Endothelial cell of umbilical vein (primary cell): ENCODE data around the gene KCTD1. TPM values are rescaled to one million over a fixed set of nuclear protein-coding genes. Genes with fewer than 3 reads are reported as not detected.

Source experiments
- BruUV-seq: library from RNA; stranded (reverse); fragments of 400-500 nt; replicated peaks from 2 replicates; lab custom pipeline; 2021; lab: Mats Ljungman, UMichigan
- CTCF ChIA-PET: fragments of 300-600, 350-600 bp; sonication (Branson Sonifier 250); formaldehyde crosslinking; loops from one replicate; lab custom pipeline; 2021; ENCODE audit warnings: antibody characterized with exemption, inconsistent platforms; lab: Charles Lee
- POLR2A ChIA-PET: fragments of 300-600, 350-600 bp; sonication (Branson Sonifier 250); formaldehyde crosslinking; loops from one replicate; lab custom pipeline; 2021; ENCODE audit warnings: antibody characterized with exemption, inconsistent platforms; lab: Charles Lee
- DNase-seq: peaks from one replicate; pipeline ENCODE4 v3.0.0-alpha.2; 2011; ENCODE audit warnings: low read depth, low spot score
- FAIRE-seq: peaks from 2 replicates; lab custom pipeline; 2011; peaks lifted over from hg19 to GRCh38; lab: Jason Lieb, UNC
- H2AFZ ChIP-seq: 2 replicates; pipeline ENCODE4 v1.6.0; 2012; ENCODE audit warnings: low read depth, low read length, control low read depth, inconsistent platforms
- H3K27ac ChIP-seq: 2 replicates; pipeline ENCODE4 v1.5.1; 2011; ENCODE audit warnings: low read depth, mild to moderate bottlenecking, control low read depth, low read length, moderate library complexity; ENCODE audit not compliant: insufficient read depth
- H3K27me3 ChIP-seq, 2 experiments: 2 replicates each; pipeline versions ENCODE4 v1.6.0 to v1.6.1; 2011; ENCODE audit warnings: low read length in 2 of 2, mixed read lengths in 1 of 2; ENCODE audit not compliant: control insufficient read depth in 2 of 2, insufficient read depth in 2 of 2
- H3K36me3 ChIP-seq, 2 experiments: 2 replicates in 1 of 2; 3 replicates in 1 of 2; pipeline ENCODE4 v1.5.1; 2011; ENCODE audit warnings: low read length in 2 of 2, mild to moderate bottlenecking in 1 of 2, moderate library complexity in 1 of 2; ENCODE audit not compliant: control insufficient read depth in 2 of 2, insufficient read depth in 2 of 2; ENCODE audit errors: extremely low read depth in 1 of 2
- H3K4me1 ChIP-seq: 3 replicates; pipeline ENCODE4 v1.5.1; 2011; ENCODE audit warnings: mild to moderate bottlenecking, low read length; ENCODE audit not compliant: control insufficient read depth, insufficient read depth; ENCODE audit errors: extremely low read depth
- H3K4me2 ChIP-seq: 2 replicates; pipeline ENCODE4 v1.6.1; 2011; ENCODE audit warnings: low read length, control low read depth, mixed read lengths; ENCODE audit not compliant: insufficient read depth
- H3K4me3 ChIP-seq, 3 experiments: fragments of 200-600 bp in 1 of 3; sonication (generic), shearing (Covaris generic) in 1 of 3; replicated peaks in 1 of 3; 2 replicates each; pipeline ENCODE4 v1.5.1; 2011 to 2016; ENCODE audit warnings: control low read depth in 3 of 3, low read length in 3 of 3, mild to moderate bottlenecking in 2 of 3, inconsistent platforms in 1 of 3, low read depth in 1 of 3, moderate library complexity in 1 of 3; ENCODE audit not compliant: insufficient read depth in 1 of 3
- H3K79me2 ChIP-seq: 2 replicates; pipeline ENCODE4 v1.6.0; 2012; ENCODE audit warnings: low read length, inconsistent platforms; ENCODE audit not compliant: control insufficient read depth, insufficient read depth
- H3K9ac ChIP-seq: replicated peaks from 2 replicates; pipeline ENCODE3; 2011; ENCODE audit warnings: low read length, control low read depth; ENCODE audit not compliant: insufficient read depth; ENCODE audit errors: extremely low read depth
- H3K9me1 ChIP-seq: replicated peaks from 3 replicates; pipeline ENCODE4 v1.6.0; 2011; ENCODE audit warnings: mild to moderate bottlenecking, low read length; ENCODE audit not compliant: control insufficient read depth, insufficient read depth; ENCODE audit errors: extremely low read depth
- H3K9me3 ChIP-seq: replicated peaks from 2 replicates; pipeline ENCODE4 v1.5.1; 2012; ENCODE audit warnings: low read length, inconsistent platforms; ENCODE audit not compliant: control insufficient read depth, insufficient read depth
- H4K20me1 ChIP-seq: replicated peaks from 2 replicates; pipeline ENCODE3; 2011; ENCODE audit warnings: mild to moderate bottlenecking, low read length; ENCODE audit not compliant: control insufficient read depth, insufficient read depth; ENCODE audit errors: extremely low read depth
- CTCF ChIP-seq, 2 donors: IDR thresholded peaks; 1 replicate in 1 of 2; 2 replicates in 1 of 2; pipeline ENCODE4 v1.5.1; 2011; ENCODE audit warnings: low read length in 2 of 2, mild to moderate bottlenecking in 2 of 2, moderate library complexity in 2 of 2, control low read depth in 1 of 2, inconsistent platforms in 1 of 2, low read depth in 1 of 2; ENCODE audit not compliant: insufficient read depth in 1 of 2; ENCODE audit errors: extremely low read depth in 1 of 2
- EZH2 ChIP-seq: IDR thresholded peaks from 2 replicates; pipeline ENCODE4 v1.6.1; 2012; ENCODE audit warnings: borderline replicate concordance, low read depth, mild to moderate bottlenecking, moderate library complexity, low read length, inconsistent platforms; ENCODE audit not compliant: severe bottlenecking
- FOS ChIP-seq: IDR thresholded peaks from 2 replicates; pipeline ENCODE4 v1.6.1; 2011; ENCODE audit warnings: mild to moderate bottlenecking, low read length, moderate library complexity, borderline replicate concordance; ENCODE audit not compliant: insufficient read depth
- JUN ChIP-seq: IDR thresholded peaks from 2 replicates; pipeline ENCODE4 v1.6.1; 2011; ENCODE audit warnings: borderline replicate concordance, low read depth; ENCODE audit not compliant: insufficient read length, insufficient read depth
- POLR2A ChIP-seq: IDR thresholded peaks from 2 replicates; pipeline ENCODE4 v1.6.1; 2012; ENCODE audit warnings: low read depth, mild to moderate bottlenecking, control low read depth, low read length
- dilution Hi-C: fragments of 300-500 bp; cut with MboI; formaldehyde crosslinking; loops from one replicate; pipeline ENCODE4 v1.15.0; 2019; ENCODE audit warnings: low sequenced_read_pairs; ENCODE audit not compliant: extremely low pct_ligation_motif_present
- intact Hi-C: fragments of 100-400 bp; cut with micrococcal nuclease; formaldehyde crosslinking; loops from one replicate; pipeline ENCODE4 v1.10.0; 2022
- microRNA-seq: library from miRNA; unstranded; fragments of <30 nt; microRNA quantifications from one replicate; pipeline ENCODE4 v1.2.0, GENCODE V29; 2021; ENCODE audit warnings: borderline number of aligned reads, borderline replicate concordance
- polyA plus RNA-seq, 4 experiments: library from polyadenylated mRNA; depleted of rRNA in 3 of 4; stranded (reverse) in 3 of 4; unstranded in 1 of 4; fragments of >200 nt; gene quantifications; 2 replicates each; pipeline versions ENCODE4 v1.2.1 to v1.2.3, GENCODE V29; 2011 to 2012; ENCODE audit warnings: missing spikeins in 1 of 4
- small RNA-seq: library from RNA; depleted of rRNA; stranded (forward); fragments of <200 nt; gene quantifications from one replicate; pipeline ENCODE3, GENCODE V24; 2012; ENCODE audit warnings: low replicate concordance, low read depth; ENCODE audit not compliant: insufficient read depth, insufficient read length
- total RNA-seq: library from RNA; stranded (reverse); gene quantifications from 2 replicates; pipeline ENCODE4 v1.2.3, GENCODE V29; 2021

The KCTD1 gene
- total and polyA plus RNA-seq, 2 donors (not counting 3 experiments of a cell fraction or from before 2014, with no cell fraction given) = 6.1 to 12.1 TPM

- POLR2A ChIA-PET = interaction anchor here (0.5 kb wide), 1 partner anchor 145 kb away, joined by 3 read pairs; no protein-coding TSS in a partner anchor
- peak; percentile 46 for DNase-seq
- no peaks in the 10 kb centered on the region for H3K36me3 ChIP-seq
- H3K27ac ChIP-seq = no peak overlapping the region
- no peak overlapping the region for H3K4me3 ChIP-seq
- no peaks in the 10 kb centered on the region for H3K9me1 ChIP-seq
- TF ChIP-seq JUN (no peak), CTCF (IDR thresholded peaks at IDR 0.05; ENCODE audit: extremely low read depth in 1 of 2, insufficient read depth in 1 of 2, low read depth in 1 of 2, low read length in 2 of 2) (peak; percentile 35 to 53), POLR2A (no peak), EZH2 (no peak), FOS (no peak)
- no peak overlapping the region for H3K4me2 ChIP-seq
- CTCF ChIA-PET = interaction anchor here (0.6 to 3.1 kb wide), 25 partner anchors 11 to 1345 kb away, joined by 3 to 45 read pairs (median 4); partner anchors contain the start of gene KCTD1
- peak; percentile 15 for FAIRE-seq
- H3K79me2 ChIP-seq = no peaks in the 10 kb centered on the region
- BruUV-seq = no TSS peak
- H3K27me3 ChIP-seq = no peaks in the 10 kb centered on the region
- intact Hi-C loops = loop anchor here (1.0 kb wide), 1 partner anchor 244 kb away; no protein-coding TSS in a partner anchor
- H3K9ac ChIP-seq = no peak overlapping the region
- H2AFZ ChIP-seq = no peak overlapping the region
- no peaks in the 10 kb centered on the region for H3K4me1 ChIP-seq
- dilution Hi-C loops = no loop called here
- no peaks in the 10 kb centered on the region for H4K20me1 ChIP-seq
- H3K9me3 ChIP-seq = no peaks in the 10 kb centered on the region
Observed at GRCh38 chr18:26405190-26405801, 143.1 kb downstream of the KCTD1 start.

Small RNA genes within 50 kb of the gene (microRNA-seq; reads per million reads assigned to microRNA genes)
- not detected for gene MIR8057

Small RNA genes within 50 kb of the gene (small RNA-seq; reads per million reads assigned to genes)
- not detected for gene MIR8057
